ENCODE results near the gene MED25. TPM values are rescaled to one million over a fixed set of nuclear protein-coding genes. Genes with fewer than 3 reads are reported as not detected.
A peak's percentile ranks its signal among the peaks of the same experiment; 100 is the strongest.

MED25 gene
- total and polyA plus RNA-seq, 9 of the 15 experiments (the other 6 are each of a cell fraction or from before 2014, with no cell fraction given): 4.1 to 93.9 (median 19.3) TPM

DNA sequence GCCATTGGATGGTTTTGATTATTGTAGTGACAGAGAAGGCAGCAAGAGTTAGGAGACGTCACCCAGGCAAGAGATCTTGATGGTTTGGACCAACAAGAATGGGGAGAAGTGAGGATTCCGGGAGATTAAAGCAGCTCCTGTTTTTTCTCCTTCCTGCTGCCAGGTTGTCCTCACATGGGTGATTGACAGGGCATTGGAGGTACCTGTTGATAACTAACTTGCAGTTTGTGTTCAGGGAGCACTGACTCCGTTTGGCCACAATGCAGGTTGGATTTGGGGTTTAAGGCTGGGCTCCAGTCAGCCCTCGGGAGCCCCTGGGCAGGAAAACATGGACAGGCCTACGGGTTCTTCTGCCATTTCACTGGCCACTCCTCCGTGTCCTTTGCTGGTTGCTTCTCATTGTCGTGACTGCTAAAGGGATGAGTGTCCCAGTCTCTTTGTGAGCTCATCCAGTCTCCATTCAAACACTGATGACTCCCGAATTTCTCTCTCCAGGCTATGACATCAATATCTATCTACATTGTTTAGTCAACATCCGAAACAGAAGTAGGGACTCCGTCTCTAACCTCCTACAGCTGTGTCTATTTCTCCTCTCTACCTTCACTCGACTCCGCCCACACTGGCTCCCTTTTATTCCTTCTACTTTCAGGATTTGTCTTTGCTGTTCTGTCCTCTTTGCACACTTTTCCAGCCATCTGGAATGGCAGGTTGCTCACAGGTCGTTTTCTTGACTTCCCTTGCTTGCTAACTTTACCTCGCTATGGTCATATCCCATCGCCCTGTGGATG is 31.5 kb downstream of the MED25 start (continued):
- TF ChIP-seq THRAP3 (IDR thresholded peaks at IDR 0.05; ENCODE audit: borderline replicate concordance) (peak; percentile 69; the same call in 1 of the 2 replicates), ZNF444 (CRISPR knock-in tag; IDR thresholded peaks at IDR 0.05) (no peak), SRSF9 (IDR thresholded peaks at IDR 0.05; ENCODE audit: borderline replicate concordance, low read depth, low read length) (no peak), ZKSCAN3 (CRISPR knock-in tag; IDR thresholded peaks at IDR 0.05) (no peak), RCOR1 (IDR thresholded peaks at IDR 0.05; ENCODE audit: borderline replicate concordance in 1 of 2, low read depth in 2 of 2, low read length in 2 of 2) (no peak), ZEB2 (IDR thresholded peaks at IDR 0.05) (no peak), TCF3 (CRISPR knock-in tag; IDR thresholded peaks at IDR 0.05) (0 out of 2 replicates have a peak, but pooled peaks have one; percentile 11), MECOM (CRISPR knock-in tag; IDR thresholded peaks at IDR 0.05) (no peak), ZKSCAN8 (CRISPR knock-in tag; IDR thresholded peaks at IDR 0.05) (no peak), SRSF7 (optimal IDR thresholded peaks at IDR 0.05; ENCODE audit: low read depth, low read length) (no peak)
- TF ChIP-seq, protein P1, sequence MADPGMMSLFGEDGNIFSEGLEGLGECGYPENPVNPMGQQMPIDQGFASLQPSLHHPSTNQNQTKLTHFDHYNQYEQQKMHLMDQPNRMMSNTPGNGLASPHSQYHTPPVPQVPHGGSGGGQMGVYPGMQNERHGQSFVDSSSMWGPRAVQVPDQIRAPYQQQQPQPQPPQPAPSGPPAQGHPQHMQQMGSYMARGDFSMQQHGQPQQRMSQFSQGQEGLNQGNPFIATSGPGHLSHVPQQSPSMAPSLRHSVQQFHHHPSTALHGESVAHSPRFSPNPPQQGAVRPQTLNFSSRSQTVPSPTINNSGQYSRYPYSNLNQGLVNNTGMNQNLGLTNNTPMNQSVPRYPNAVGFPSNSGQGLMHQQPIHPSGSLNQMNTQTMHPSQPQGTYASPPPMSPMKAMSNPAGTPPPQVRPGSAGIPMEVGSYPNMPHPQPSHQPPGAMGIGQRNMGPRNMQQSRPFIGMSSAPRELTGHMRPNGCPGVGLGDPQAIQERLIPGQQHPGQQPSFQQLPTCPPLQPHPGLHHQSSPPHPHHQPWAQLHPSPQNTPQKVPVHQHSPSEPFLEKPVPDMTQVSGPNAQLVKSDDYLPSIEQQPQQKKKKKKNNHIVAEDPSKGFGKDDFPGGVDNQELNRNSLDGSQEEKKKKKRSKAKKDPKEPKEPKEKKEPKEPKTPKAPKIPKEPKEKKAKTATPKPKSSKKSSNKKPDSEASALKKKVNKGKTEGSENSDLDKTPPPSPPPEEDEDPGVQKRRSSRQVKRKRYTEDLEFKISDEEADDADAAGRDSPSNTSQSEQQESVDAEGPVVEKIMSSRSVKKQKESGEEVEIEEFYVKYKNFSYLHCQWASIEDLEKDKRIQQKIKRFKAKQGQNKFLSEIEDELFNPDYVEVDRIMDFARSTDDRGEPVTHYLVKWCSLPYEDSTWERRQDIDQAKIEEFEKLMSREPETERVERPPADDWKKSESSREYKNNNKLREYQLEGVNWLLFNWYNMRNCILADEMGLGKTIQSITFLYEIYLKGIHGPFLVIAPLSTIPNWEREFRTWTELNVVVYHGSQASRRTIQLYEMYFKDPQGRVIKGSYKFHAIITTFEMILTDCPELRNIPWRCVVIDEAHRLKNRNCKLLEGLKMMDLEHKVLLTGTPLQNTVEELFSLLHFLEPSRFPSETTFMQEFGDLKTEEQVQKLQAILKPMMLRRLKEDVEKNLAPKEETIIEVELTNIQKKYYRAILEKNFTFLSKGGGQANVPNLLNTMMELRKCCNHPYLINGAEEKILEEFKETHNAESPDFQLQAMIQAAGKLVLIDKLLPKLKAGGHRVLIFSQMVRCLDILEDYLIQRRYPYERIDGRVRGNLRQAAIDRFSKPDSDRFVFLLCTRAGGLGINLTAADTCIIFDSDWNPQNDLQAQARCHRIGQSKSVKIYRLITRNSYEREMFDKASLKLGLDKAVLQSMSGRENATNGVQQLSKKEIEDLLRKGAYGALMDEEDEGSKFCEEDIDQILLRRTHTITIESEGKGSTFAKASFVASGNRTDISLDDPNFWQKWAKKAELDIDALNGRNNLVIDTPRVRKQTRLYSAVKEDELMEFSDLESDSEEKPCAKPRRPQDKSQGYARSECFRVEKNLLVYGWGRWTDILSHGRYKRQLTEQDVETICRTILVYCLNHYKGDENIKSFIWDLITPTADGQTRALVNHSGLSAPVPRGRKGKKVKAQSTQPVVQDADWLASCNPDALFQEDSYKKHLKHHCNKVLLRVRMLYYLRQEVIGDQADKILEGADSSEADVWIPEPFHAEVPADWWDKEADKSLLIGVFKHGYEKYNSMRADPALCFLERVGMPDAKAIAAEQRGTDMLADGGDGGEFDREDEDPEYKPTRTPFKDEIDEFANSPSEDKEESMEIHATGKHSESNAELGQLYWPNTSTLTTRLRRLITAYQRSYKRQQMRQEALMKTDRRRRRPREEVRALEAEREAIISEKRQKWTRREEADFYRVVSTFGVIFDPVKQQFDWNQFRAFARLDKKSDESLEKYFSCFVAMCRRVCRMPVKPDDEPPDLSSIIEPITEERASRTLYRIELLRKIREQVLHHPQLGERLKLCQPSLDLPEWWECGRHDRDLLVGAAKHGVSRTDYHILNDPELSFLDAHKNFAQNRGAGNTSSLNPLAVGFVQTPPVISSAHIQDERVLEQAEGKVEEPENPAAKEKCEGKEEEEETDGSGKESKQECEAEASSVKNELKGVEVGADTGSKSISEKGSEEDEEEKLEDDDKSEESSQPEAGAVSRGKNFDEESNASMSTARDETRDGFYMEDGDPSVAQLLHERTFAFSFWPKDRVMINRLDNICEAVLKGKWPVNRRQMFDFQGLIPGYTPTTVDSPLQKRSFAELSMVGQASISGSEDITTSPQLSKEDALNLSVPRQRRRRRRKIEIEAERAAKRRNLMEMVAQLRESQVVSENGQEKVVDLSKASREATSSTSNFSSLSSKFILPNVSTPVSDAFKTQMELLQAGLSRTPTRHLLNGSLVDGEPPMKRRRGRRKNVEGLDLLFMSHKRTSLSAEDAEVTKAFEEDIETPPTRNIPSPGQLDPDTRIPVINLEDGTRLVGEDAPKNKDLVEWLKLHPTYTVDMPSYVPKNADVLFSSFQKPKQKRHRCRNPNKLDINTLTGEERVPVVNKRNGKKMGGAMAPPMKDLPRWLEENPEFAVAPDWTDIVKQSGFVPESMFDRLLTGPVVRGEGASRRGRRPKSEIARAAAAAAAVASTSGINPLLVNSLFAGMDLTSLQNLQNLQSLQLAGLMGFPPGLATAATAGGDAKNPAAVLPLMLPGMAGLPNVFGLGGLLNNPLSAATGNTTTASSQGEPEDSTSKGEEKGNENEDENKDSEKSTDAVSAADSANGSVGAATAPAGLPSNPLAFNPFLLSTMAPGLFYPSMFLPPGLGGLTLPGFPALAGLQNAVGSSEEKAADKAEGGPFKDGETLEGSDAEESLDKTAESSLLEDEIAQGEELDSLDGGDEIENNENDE (IDR thresholded peaks at IDR 0.05; ENCODE audit: low read depth, low read length): no peak
- TF ChIP-seq, protein P2, sequence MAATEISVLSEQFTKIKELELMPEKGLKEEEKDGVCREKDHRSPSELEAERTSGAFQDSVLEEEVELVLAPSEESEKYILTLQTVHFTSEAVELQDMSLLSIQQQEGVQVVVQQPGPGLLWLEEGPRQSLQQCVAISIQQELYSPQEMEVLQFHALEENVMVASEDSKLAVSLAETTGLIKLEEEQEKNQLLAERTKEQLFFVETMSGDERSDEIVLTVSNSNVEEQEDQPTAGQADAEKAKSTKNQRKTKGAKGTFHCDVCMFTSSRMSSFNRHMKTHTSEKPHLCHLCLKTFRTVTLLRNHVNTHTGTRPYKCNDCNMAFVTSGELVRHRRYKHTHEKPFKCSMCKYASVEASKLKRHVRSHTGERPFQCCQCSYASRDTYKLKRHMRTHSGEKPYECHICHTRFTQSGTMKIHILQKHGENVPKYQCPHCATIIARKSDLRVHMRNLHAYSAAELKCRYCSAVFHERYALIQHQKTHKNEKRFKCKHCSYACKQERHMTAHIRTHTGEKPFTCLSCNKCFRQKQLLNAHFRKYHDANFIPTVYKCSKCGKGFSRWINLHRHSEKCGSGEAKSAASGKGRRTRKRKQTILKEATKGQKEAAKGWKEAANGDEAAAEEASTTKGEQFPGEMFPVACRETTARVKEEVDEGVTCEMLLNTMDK (IDR thresholded peaks at IDR 0.05; ENCODE audit: borderline replicate concordance, insufficient read depth, low read depth, low read length, poor library complexity, severe bottlenecking): no peak
- TF ChIP-seq, protein P3, sequence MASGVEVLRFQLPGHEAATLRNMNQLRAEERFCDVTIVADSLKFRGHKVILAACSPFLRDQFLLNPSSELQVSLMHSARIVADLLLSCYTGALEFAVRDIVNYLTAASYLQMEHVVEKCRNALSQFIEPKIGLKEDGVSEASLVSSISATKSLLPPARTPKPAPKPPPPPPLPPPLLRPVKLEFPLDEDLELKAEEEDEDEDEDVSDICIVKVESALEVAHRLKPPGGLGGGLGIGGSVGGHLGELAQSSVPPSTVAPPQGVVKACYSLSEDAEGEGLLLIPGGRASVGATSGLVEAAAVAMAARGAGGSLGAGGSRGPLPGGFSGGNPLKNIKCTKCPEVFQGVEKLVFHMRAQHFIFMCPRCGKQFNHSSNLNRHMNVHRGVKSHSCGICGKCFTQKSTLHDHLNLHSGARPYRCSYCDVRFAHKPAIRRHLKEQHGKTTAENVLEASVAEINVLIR (CRISPR knock-in tag; IDR thresholded peaks at IDR 0.05): 0 out of 2 replicates have a peak, but pooled peaks have one; percentile 19

Data from K562 (cell line).